ENCODE measurements around the gene GBP1.

Gene GBP1

GRCh38 chr1:89008511-89008910, 56.5 kb downstream of the GBP1 start:
- DNase-seq (ENCODE audit: low spot score) = no peak

GRCh38 chr1:89005286-89006151, 59.5 kb downstream of the GBP1 start:
- no peak for DNase-seq (ENCODE audit: low spot score)

Measured in cerebellar cortex (tissue), 1 donor.